Suppressor macrophage (primary cell): ENCODE results near the gene KCMF1.

ENCODE experiments used
- DNase-seq, 4 experiments: peaks; one replicate each; pipeline ENCODE4 v3.0.0-alpha.2; 2020 to 2022

Gene KCMF1

DNA sequence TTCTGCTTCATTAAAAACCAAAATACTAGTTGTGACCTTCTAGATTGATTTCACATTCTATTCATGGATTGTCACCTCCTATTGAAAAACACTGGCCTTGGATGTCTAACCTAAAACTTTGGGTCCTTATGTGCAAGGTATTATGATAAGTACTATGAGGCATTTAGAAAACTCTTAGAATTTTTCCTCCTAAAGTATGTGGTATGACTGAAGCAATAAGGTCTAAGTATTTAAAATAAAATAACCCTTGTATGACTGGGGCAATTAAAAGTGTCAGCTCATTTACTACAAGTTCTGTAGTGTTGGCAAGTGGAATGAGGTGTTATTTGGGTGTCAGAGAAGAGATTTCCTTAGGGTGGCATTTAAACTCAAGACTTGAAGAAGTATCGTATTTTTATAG lies 15.1 kb downstream of the KCMF1 start:
- DNase-seq = no peak

DNA sequence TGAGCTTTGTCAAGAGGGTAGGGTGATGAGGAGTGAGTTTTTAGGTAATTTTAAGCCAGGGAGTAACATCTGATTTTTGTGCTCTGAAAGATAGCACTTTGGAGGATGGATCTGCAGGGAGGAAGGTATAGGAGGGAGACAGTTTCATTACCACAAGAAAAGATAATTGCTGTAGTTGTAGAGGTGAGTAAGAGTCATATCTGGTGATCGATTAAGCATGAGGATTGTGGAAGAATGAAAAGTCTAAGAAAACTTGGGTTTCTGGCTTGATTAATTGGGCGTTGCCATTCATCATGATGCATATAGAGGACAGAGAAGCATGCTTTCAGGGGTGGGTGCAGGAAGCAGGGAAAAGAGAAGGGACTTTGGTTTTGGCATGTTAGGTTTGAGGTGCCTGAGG lies 18.5 kb downstream of the KCMF1 start:
- DNase-seq = no peak

GRCh38 chr2:84989927-84990326 lies 19.0 kb downstream of the KCMF1 start:
- no peak for DNase-seq

DNA sequence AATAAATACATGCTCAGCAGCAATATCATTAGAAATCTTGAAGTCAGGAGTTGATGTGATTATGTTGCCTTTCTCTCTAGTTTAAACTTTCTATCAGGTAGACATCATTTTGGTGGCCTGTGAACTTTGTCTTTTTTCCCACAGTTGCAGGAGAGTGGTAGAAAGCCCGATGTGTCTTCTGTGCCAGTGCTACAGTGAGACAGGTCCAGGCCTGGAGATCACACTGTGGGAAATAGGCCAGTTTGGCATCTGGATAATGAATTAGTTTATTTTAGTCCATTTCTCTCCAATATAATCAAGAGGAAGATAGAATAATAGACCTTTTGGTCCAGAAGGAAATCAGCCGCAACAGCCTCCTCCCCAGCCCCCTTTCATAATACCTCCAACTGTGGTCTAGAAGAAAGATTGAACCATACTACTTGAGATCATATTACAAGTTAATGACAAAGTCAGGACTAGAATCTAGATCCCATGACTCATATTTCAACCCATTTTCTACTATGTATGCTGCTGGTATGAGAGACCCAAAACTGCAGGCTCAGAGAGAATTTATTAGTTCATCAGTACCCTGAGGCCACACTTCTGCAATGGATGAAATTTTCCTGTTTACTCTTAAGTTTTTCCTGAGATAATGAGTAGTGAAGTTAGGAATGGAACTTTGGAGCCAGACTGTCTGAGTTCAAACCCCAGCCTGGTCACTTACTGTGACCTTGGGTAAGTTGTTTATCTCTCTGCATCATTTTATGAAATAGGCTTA lies 20.6 kb downstream of the KCMF1 start:
- no peak for DNase-seq

- no peak for DNase-seq
These were observed 24.9 kb downstream of the KCMF1 start for GRCh38 chr2:84995826-84996225.

DNA sequence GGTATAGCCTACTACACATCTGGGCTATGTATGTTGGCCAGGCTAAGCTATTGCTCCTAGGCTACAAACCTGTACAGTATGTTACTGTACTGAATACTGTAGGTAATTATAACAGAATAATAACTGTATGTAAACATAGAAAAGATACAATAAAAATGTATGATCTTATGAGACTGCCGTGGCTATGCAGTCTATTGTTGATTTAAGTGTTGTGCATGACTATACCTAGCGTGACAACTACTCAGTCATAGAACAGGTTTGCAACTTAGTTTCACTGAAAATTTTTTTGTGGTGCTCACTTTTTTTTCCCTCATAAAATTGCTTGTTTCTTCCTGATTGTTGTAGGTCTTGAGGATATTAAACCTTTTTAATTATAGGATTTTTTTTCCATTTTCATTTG lies 25.9 kb downstream of the KCMF1 start:
- DNase-seq = no peak

GRCh38 chr2:84999553-84999955 lies 28.6 kb downstream of the KCMF1 start:
- no peak for DNase-seq

GRCh38 chr2:85001595-85001994 lies 30.6 kb downstream of the KCMF1 start:
- no peak for DNase-seq

- DNase-seq = no peak
These were observed 31.6 kb downstream of the KCMF1 start for GRCh38 chr2:85002534-85002933.

DNA sequence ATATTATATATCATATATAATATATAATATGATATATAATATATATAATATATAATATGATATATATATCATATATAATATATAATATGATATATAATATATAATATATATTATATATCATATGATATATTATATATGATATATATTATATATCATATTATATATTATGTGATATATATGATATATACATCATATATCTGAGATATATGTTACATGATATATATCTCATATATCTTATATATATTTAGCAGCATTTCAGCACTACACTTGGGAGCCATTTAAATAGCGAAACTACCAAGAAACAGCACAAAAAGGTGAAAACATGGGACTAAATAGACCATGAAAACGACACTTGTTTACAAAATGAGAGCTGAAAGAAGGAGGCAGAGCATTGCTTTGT lies 37.3 kb downstream of the KCMF1 start:
- DNase-seq = no peak

- DNase-seq = peak; percentile 39 to 74 (median 64)
These were observed 38.2 kb downstream of the KCMF1 start for GRCh38 chr2:85009019-85009618.

GRCh38 chr2:85010404-85010803 lies 39.4 kb downstream of the KCMF1 start:
- peak in 3 of 4 experiments; percentile 15 to 50 (median 33) for DNase-seq

DNA sequence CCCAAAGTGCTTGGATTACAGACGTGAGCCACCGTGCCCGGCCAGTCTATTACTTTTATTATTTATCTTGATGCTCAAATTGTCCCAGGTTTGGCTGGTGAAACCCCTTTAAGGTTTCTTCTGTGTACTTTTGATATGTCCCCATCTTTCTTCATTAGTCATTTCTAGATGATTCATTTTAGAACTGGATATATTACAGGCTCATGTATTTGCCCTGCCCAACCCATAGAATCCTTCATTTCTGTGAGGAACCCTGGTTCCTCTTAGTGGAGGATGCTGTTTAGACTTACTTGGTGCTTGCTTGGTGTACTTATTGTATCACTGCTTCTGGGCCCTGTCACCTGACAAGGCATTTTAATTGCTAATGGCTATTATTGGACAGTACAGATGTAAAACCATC lies 40.1 kb downstream of the KCMF1 start:
- no peak for DNase-seq

- DNase-seq = no peak
These were observed 40.8 kb downstream of the KCMF1 start for GRCh38 chr2:85011747-85012146.

- no peak for DNase-seq
These were observed 41.5 kb downstream of the KCMF1 start for GRCh38 chr2:85012431-85012830.

DNA sequence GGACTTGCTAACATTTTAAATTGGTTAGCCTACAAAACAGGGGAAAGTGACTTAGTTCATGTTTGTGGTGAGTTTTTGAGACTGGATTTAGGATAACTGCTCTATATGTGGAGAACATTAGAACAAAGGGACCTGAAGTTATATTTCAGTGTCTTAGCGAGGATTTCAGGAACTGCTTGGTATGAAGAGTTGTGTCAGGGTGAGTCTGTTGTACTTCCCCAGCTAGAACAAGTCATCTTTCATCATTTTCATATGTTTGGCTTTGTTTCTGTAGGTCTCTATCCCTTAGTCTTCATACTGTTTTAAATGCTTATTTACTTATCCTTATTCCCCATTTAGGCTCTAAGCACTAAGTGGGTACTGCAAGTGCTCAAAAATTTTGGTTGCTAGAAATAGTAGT lies 41.9 kb downstream of the KCMF1 start:
- peak in 3 of 4 experiments; percentile 30 to 67 (median 67) for DNase-seq

DNA sequence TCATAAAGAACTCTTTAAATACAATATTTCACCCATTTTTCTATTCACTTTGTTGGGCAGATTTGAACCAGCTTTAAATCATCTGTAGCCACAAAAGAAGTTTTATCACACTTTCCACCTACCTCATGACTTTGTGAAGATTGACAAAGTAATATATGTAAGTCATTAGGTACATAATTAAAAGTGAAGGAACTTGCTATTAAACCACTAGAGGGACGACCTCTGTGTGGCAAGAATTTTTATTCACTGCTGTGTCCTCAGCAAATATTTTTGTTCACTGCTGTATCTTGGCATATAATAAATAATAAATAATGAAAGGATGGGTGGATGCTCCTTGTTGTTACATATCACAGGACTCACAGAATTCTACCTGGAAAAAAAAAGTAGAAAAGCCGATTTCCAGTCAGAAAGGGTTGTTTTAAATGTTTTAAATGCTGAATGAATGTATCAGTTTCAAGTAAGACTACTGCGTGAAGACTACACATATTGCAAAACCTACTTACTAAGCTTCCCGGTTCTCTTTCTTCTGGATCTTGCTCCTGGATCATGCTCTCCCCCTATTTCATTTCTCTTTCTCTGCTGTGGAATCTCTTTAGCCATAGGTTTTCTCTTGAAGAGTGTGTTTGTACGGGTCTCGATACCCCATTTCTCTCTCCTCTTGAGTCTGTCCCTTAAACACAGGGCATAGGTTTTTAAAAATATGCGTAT lies 44.8 kb downstream of the KCMF1 start:
- peak in 2 of 4 experiments; percentile 24 to 25 for DNase-seq

DNA sequence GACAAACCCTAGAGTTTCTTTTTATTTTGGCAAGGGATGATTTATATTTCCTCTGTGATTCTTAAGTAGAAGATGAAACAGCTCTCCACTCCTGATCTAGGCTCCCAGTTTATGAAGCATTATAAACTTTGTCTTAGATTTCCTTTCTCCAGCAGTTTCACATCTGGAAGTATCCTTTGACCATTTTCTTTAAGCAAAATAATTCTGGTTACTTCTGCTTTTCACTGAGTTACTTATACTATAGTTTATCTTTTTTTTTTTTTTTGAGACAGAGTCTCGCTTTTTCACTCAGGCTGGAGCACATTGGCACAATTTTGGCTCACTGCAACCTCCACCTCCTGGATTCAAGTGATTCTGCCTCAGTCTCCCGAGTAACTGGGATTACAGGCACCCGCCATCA lies 45.5 kb downstream of the KCMF1 start:
- peak in 2 of 4 experiments; percentile 26 to 44 for DNase-seq

DNA sequence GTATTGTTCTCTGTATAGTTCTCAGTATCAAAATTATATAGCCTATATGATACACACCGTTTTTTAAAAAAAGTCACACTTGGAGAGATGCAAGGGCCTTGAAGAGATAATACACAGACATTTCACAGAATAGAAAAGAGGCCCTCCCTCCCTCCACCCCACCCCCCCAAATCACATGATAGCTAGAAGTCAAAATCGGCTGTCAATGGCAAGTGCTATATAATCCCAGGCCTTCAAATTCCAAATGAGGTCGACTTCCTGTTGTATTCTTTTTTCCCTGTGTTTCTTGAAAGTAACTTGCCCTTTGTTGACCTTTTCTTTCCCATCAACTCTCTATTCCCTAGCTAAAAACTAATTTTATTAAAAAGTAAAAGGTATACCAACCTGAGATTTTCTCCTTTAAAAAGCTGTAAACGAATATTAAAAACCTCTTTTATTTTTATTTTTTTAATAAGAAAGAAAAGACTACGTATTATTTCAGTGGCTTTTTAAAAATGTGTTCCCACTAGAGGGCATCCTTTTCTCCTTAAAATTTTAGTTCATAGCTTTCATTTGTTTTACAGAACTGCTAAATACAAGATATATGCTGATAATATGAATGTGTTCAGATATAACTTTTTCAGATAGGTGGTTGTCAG lies 46.6 kb downstream of the KCMF1 start:
- DNase-seq = peak in 2 of 4 experiments; percentile 21 to 36

DNA sequence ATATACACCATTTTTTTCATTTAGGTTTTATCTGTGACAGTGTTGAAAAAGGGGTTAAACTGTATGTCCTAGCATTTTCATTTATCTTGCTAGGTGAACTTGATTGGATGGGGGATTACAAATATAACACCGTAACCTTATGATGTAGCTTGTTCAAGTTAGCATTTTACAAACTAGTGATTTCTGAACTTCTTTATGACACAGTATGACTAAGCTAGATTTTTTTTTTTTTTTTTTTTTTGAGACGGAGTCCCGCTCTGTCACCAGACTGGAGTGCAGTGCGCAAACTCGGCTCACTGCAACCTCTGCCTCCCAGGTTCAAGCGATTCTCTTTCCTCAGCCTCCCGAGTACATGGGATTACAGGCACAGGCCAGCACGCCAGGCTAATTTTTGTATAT lies 47.1 kb downstream of the KCMF1 start:
- peak in 1 of 4 experiments; percentile 24 for DNase-seq

DNA sequence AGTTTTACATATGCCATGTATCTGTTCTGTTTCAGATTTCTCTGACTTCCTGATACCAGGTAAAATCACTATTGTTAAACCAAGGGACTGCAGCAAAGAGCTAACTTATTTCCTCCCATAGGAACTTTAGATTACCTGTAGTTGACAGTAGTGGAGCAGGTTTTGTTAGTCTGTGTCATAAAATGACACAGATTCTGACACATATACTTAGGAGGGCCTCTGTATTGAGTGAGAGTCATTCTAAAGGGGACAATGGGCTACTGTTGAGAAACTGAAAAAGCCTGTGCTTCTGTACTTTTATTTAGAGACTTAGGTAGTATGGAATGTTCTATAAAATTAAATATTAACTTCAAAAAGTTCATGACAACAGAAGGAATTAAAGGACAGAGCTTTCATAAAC lies 48.2 kb downstream of the KCMF1 start:
- DNase-seq = no peak

GRCh38 chr2:85022232-85022631 lies 51.3 kb downstream of the KCMF1 start:
- DNase-seq = no peak

- DNase-seq = no peak
These were observed 53.5 kb downstream of the KCMF1 start for GRCh38 chr2:85024372-85025047.
